Neural cell (in vitro differentiated cells): ENCODE results near the gene TNC. TPM values are rescaled to one million over a fixed set of nuclear protein-coding genes. Genes with fewer than 3 reads are reported as not detected.

Experiments used
- H2AFZ ChIP-seq: fragments of 200-600, 300-800 bp; sonication (generic), shearing (Covaris generic); 2 replicates; pipeline ENCODE4 v1.6.0; 2014; ENCODE audit warnings: low read depth, mild to moderate bottlenecking, antibody characterized with exemption, low read length, moderate library complexity
- H3F3A ChIP-seq: fragments of 200-600 bp; shearing (Covaris generic); 2 replicates; pipeline ENCODE4 v1.6.1; 2016; ENCODE audit warnings: mild to moderate bottlenecking, moderate library complexity, mixed read lengths, antibody characterized with exemption, low read length; ENCODE audit not compliant: insufficient read depth, poor library complexity, severe bottlenecking
- H3K27ac ChIP-seq: fragments of 200-600, 300-800 bp; sonication (generic), shearing (Covaris generic); 2 replicates; pipeline ENCODE4 v1.5.1; 2014; ENCODE audit warnings: mild to moderate bottlenecking, low read length, moderate library complexity
- H3K27me3 ChIP-seq: fragments of 300-800, 200-600 bp; sonication (generic), shearing (Covaris generic); 2 replicates; pipeline ENCODE4 v1.6.0; 2014; ENCODE audit warnings: mild to moderate bottlenecking, low read depth, low read length, moderate library complexity; ENCODE audit not compliant: insufficient read depth
- H3K36me3 ChIP-seq: fragments of 300-800, 200-600 bp; sonication (generic), shearing (Covaris generic); 2 replicates; pipeline ENCODE4 v1.5.1; 2014; ENCODE audit warnings: mild to moderate bottlenecking, antibody characterized with exemption, low read length, moderate library complexity; ENCODE audit not compliant: insufficient read depth
- H3K4me2 ChIP-seq: fragments of 300-800, 200-600 bp; sonication (generic), shearing (Covaris generic); 2 replicates; pipeline ENCODE4 v1.6.0; 2014; ENCODE audit warnings: mild to moderate bottlenecking, low read length
- H3K4me3 ChIP-seq: fragments of 300-800, 200-600 bp; sonication (generic), shearing (Covaris generic); 2 replicates; pipeline ENCODE4 v1.5.1; 2014; ENCODE audit warnings: mild to moderate bottlenecking, low read length, moderate library complexity
- H3K79me2 ChIP-seq: fragments of 200-600 bp; shearing (Covaris generic); replicated peaks from 2 replicates; pipeline ENCODE4 v1.6.0; 2014; ENCODE audit warnings: mild to moderate bottlenecking, low read length, moderate library complexity; ENCODE audit not compliant: insufficient read depth
- H3K9ac ChIP-seq: fragments of 300-800, 200-600 bp; sonication (generic), shearing (Covaris generic); 2 replicates; pipeline ENCODE4 v1.6.1; 2016; ENCODE audit warnings: mild to moderate bottlenecking, low read length, mixed read lengths
- H3K9me2 ChIP-seq: fragments of 200-600 bp; shearing (Covaris generic); 2 replicates; pipeline ENCODE4 v1.6.1; 2016; ENCODE audit warnings: mild to moderate bottlenecking, low read length, mixed read lengths; ENCODE audit not compliant: insufficient read depth
- H3K9me3 ChIP-seq: fragments of 200-600, 300-800 bp; sonication (generic), shearing (Covaris generic); 2 replicates; pipeline ENCODE4 v1.6.1; 2016; ENCODE audit warnings: mild to moderate bottlenecking, mixed run types, low read length, moderate library complexity, mixed read lengths
- H4K20me1 ChIP-seq: fragments of 200-600 bp; shearing (Covaris generic); 2 replicates; pipeline ENCODE4 v1.6.1; 2016; ENCODE audit warnings: mild to moderate bottlenecking, mixed run types; ENCODE audit not compliant: insufficient read depth
- EP300 ChIP-seq: fragments of 450-650 bp; conservative IDR thresholded peaks from 2 replicates; pipeline ENCODE4 v1.6.1; 2014; ENCODE audit warnings: antibody characterized with exemption, mild to moderate bottlenecking, moderate library complexity; ENCODE audit not compliant: poor library complexity, severe bottlenecking
- EZH2 ChIP-seq: fragments of 200-600, 300-800 bp; shearing (Covaris generic), sonication (generic); IDR thresholded peaks from 2 replicates; pipeline ENCODE4 v1.6.1; 2014; ENCODE audit warnings: antibody characterized with exemption, low read length, borderline replicate concordance, mild to moderate bottlenecking; ENCODE audit not compliant: insufficient read depth, poor library complexity, severe bottlenecking
- MXI1 ChIP-seq: fragments of 450-650 bp; conservative IDR thresholded peaks from 2 replicates; pipeline ENCODE4 v1.6.1; 2014; ENCODE audit warnings: antibody characterized with exemption, mild to moderate bottlenecking; ENCODE audit not compliant: poor library complexity, severe bottlenecking
- POLR2AphosphoS5 ChIP-seq: IDR thresholded peaks from 2 replicates; pipeline ENCODE4 v1.6.1; 2012
- RAD21 ChIP-seq: fragments of 450-650 bp; conservative IDR thresholded peaks from 2 replicates; pipeline ENCODE4 v1.6.1; 2014; ENCODE audit warnings: antibody characterized with exemption, mild to moderate bottlenecking, moderate library complexity
- SMC3 ChIP-seq: fragments of 450-650 bp; conservative IDR thresholded peaks from 2 replicates; pipeline ENCODE4 v1.6.1; 2014; ENCODE audit warnings: antibody characterized with exemption, mild to moderate bottlenecking, moderate library complexity; ENCODE audit not compliant: poor library complexity
- TAF1 ChIP-seq: IDR thresholded peaks from 2 replicates; pipeline ENCODE4 v1.6.1; 2012; ENCODE audit warnings: low read depth
- polyA plus RNA-seq: library from polyadenylated mRNA; depleted of rRNA; stranded (reverse); fragments of >200 nt; gene quantifications from 2 replicates; pipeline ENCODE4 v1.2.3, GENCODE V29; 2014
- TF ChIP-seq, protein P1 (sequence below): IDR thresholded peaks from 2 replicates; pipeline ENCODE4 v1.6.1; 2012; ENCODE audit warnings: borderline replicate concordance
- TF ChIP-seq, protein P2 (sequence below): fragments of 450-650 bp; IDR thresholded peaks from 2 replicates; pipeline ENCODE4 v1.5.1; 2014; ENCODE audit warnings: antibody characterized with exemption, mild to moderate bottlenecking, moderate library complexity; ENCODE audit not compliant: poor library complexity, severe bottlenecking

Gene TNC
- polyA plus RNA-seq, 1 donor from 2014 or later = 2.1 TPM

DNA sequence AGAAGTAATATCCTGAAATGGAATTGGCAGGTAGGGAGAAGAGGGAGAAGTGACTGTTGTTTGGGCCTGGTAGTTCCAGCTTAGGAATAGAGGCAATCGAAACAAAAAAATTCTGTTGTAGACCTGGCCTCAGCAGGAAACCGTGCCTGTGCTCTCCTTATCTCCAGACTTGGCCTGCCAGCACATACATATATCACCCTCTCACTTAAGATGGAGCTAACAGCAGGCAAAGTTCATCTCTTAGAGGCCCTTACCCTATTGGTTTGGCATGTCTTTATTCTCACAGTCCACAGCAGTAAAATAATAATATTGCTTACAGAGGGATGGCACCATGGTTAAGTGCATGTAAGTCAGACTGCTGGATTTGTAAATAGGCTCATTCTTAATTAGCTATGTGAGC lies 19.6 kb upstream of the TNC start:
- TF ChIP-seq SMC3 = no peak
- TF ChIP-seq EZH2 = no peak
- TF ChIP-seq MXI1 = no peak
- TF ChIP-seq, protein P1, sequence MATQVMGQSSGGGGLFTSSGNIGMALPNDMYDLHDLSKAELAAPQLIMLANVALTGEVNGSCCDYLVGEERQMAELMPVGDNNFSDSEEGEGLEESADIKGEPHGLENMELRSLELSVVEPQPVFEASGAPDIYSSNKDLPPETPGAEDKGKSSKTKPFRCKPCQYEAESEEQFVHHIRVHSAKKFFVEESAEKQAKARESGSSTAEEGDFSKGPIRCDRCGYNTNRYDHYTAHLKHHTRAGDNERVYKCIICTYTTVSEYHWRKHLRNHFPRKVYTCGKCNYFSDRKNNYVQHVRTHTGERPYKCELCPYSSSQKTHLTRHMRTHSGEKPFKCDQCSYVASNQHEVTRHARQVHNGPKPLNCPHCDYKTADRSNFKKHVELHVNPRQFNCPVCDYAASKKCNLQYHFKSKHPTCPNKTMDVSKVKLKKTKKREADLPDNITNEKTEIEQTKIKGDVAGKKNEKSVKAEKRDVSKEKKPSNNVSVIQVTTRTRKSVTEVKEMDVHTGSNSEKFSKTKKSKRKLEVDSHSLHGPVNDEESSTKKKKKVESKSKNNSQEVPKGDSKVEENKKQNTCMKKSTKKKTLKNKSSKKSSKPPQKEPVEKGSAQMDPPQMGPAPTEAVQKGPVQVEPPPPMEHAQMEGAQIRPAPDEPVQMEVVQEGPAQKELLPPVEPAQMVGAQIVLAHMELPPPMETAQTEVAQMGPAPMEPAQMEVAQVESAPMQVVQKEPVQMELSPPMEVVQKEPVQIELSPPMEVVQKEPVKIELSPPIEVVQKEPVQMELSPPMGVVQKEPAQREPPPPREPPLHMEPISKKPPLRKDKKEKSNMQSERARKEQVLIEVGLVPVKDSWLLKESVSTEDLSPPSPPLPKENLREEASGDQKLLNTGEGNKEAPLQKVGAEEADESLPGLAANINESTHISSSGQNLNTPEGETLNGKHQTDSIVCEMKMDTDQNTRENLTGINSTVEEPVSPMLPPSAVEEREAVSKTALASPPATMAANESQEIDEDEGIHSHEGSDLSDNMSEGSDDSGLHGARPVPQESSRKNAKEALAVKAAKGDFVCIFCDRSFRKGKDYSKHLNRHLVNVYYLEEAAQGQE = no peak
- TF ChIP-seq POLR2AphosphoS5 = no peak
- TF ChIP-seq, protein P2, sequence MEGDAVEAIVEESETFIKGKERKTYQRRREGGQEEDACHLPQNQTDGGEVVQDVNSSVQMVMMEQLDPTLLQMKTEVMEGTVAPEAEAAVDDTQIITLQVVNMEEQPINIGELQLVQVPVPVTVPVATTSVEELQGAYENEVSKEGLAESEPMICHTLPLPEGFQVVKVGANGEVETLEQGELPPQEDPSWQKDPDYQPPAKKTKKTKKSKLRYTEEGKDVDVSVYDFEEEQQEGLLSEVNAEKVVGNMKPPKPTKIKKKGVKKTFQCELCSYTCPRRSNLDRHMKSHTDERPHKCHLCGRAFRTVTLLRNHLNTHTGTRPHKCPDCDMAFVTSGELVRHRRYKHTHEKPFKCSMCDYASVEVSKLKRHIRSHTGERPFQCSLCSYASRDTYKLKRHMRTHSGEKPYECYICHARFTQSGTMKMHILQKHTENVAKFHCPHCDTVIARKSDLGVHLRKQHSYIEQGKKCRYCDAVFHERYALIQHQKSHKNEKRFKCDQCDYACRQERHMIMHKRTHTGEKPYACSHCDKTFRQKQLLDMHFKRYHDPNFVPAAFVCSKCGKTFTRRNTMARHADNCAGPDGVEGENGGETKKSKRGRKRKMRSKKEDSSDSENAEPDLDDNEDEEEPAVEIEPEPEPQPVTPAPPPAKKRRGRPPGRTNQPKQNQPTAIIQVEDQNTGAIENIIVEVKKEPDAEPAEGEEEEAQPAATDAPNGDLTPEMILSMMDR = no peak
- no peak for TF ChIP-seq TAF1
- no peak for TF ChIP-seq EP300
- TF ChIP-seq RAD21 = no peak
- Histone ChIP-seq H3K27me3 (no peaks in the 10 kb centered on the region), H3F3A (no peaks in the 10 kb centered on the region), H3K9me2 (no peaks in the 10 kb centered on the region), H2AFZ (no peak overlapping the region), H3K9me3 (no peaks in the 10 kb centered on the region), H3K4me2 (no peak overlapping the region), H3K27ac (no peak overlapping the region), H4K20me1 (no peaks in the 10 kb centered on the region), H3K36me3 (no peaks in the 10 kb centered on the region), H3K79me2 (no peaks in the 10 kb centered on the region), H3K9ac (no peak overlapping the region), H3K4me3 (no peak overlapping the region)

DNA sequence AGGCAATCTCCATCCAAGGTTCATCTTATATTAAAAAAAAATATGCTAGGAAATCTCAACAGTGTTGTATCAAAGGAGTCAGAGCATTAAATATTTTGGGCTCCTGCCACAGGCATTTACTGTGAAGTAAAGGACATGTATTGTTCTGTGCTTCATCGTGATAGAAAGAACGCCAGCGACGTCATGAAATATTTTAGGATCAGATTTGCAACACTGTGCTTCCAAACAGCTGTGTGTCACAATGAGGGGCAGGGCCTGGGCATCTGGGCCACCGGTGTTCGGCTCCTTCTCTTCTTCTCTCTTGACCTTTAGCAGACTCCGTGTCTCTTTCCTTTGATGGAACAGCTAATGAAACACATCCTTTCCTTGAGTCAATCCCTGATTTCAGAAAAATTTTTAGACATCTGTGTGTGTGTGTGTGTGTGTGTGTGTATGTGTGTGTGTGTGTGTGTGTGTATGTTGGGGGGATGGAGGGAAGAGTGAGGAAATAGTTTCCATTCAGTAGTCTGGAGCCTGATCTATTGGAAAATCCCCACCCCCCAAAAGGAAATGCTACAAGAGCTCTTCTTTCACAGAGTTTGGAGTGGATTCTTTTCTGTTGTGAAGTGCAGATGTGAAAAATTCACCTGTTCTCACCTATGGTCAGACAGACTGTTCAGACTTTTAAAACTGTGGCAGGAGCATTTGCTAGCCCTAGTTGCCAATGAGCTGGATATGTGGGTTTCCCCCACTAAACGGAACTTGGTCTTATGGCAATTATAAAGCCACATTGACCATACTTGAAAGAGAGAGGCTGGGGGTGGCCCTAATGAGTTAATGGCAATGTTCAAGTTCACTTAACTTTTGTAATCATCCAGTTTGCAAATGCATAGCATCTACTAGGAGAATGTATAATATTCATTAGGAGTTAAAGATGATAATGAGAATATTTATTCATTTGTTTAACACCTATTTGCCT lies 18.1 kb upstream of the TNC start:
- no peaks in the 10 kb centered on the region for H3K79me2 ChIP-seq
- no peaks in the 10 kb centered on the region for H3F3A ChIP-seq
- H3K27ac ChIP-seq = no peak overlapping the region
- H3K27me3 ChIP-seq = no peaks in the 10 kb centered on the region
- no peak overlapping the region for H2AFZ ChIP-seq
- TF ChIP-seq, protein P2 = no peak
- TF ChIP-seq POLR2AphosphoS5 (no peak), EP300 (no peak), TAF1 (no peak), RAD21 (no peak), MXI1 (no peak), SMC3 (no peak), EZH2 (no peak)
- TF ChIP-seq, protein P1 = no peak
- H3K9ac ChIP-seq = no peak overlapping the region
- no peak overlapping the region for H3K4me2 ChIP-seq
- no peaks in the 10 kb centered on the region for H3K9me2 ChIP-seq
- no peaks in the 10 kb centered on the region for H3K9me3 ChIP-seq
- no peaks in the 10 kb centered on the region for H4K20me1 ChIP-seq
- H3K4me3 ChIP-seq = no peak overlapping the region
- H3K36me3 ChIP-seq = no peaks in the 10 kb centered on the region
